Muscle layer of colon (tissue), 2 donors: ENCODE results near the gene TESK2.

Experiments
- H3K27ac ChIP-seq: one replicate; pipeline ENCODE4 v1.7.0; 2013; ENCODE audit warnings: low read depth, mild to moderate bottlenecking, low read length, moderate library complexity
- H3K27me3 ChIP-seq, 2 donors: one replicate each; pipeline ENCODE4 v1.7.0; 2013; ENCODE audit warnings: low read length in 2 of 2, mild to moderate bottlenecking in 2 of 2; ENCODE audit not compliant: insufficient read depth in 2 of 2, control insufficient read depth in 1 of 2
- H3K36me3 ChIP-seq: one replicate; pipeline ENCODE4 v1.7.0; 2013; ENCODE audit warnings: mild to moderate bottlenecking, low read length; ENCODE audit not compliant: insufficient read depth
- H3K4me1 ChIP-seq: one replicate; pipeline ENCODE4 v1.7.0; 2013; ENCODE audit warnings: mild to moderate bottlenecking, low read length; ENCODE audit not compliant: insufficient read depth
- H3K4me3 ChIP-seq, 2 donors: one replicate each; pipeline ENCODE4 v1.7.0; 2013; ENCODE audit warnings: low read length in 2 of 2, low read depth in 1 of 2, mild to moderate bottlenecking in 1 of 2, moderate library complexity in 1 of 2
- H3K9ac ChIP-seq: one replicate; pipeline ENCODE4 v1.7.0; 2013; ENCODE audit warnings: low read length
- H3K9me3 ChIP-seq: one replicate; pipeline ENCODE4 v1.7.0; 2013; ENCODE audit warnings: mild to moderate bottlenecking, low read length
- donor health status: abdominal sarcoma.
- donor health status: Adenocarcinoma of cecum.

TESK2 gene

DNA sequence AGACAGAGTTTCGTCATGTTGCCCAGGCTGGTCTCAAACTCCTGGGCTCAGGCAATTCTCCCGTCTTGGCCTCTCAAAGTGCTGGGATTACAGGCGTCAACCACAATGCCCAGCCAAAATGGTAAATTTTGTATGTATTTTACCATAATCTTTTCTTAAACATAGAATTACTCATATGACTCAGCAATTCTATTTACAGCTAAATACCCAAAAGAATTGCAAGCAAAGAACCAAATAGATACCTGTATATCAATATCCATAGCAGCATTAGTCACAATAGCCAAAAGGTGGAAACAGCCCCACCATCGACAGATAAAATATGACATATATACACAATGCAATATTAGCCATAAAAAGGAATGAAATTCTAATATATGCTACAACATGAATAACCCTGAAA is 36.5 kb downstream of the TESK2 start:
- Histone ChIP-seq H3K4me3 (no peak overlapping the region), H3K27me3 (no peaks in the 10 kb centered on the region), H3K36me3 (no peaks in the 10 kb centered on the region), H3K9ac (no peak overlapping the region), H3K4me1 (no peaks in the 10 kb centered on the region), H3K27ac (no peak overlapping the region), H3K9me3 (no peaks in the 10 kb centered on the region)

GRCh38 chr1:45452503-45452902 is 38.5 kb downstream of the TESK2 start:
- no peaks in the 10 kb centered on the region for H3K4me1 ChIP-seq
- H3K9me3 ChIP-seq: no peaks in the 10 kb centered on the region
- H3K9ac ChIP-seq: no peak overlapping the region
- H3K4me3 ChIP-seq: no peak overlapping the region
- H3K27me3 ChIP-seq: no peaks in the 10 kb centered on the region
- no peak overlapping the region for H3K27ac ChIP-seq
- no peaks in the 10 kb centered on the region for H3K36me3 ChIP-seq

- Histone ChIP-seq H3K36me3 (no peaks in the 10 kb centered on the region), H3K27ac (no peak overlapping the region), H3K4me3 (no peak overlapping the region)
Measured at GRCh38 chr1:45448357-45448756, 42.6 kb downstream of the TESK2 start.

GRCh38 chr1:45446950-45447672 is 43.9 kb downstream of the TESK2 start:
- Histone ChIP-seq H3K9me3 (no peaks in the 10 kb centered on the region), H3K4me1 (no peaks in the 10 kb centered on the region), H3K36me3 (no peaks in the 10 kb centered on the region), H3K27me3 (no peaks in the 10 kb centered on the region), H3K4me3 (no peak overlapping the region), H3K27ac (no peak overlapping the region), H3K9ac (no peak overlapping the region)

More at GRCh38 chr1:45448357-45448756, 42.6 kb downstream of the TESK2 start:
- H3K9me3 ChIP-seq: no peaks in the 10 kb centered on the region
- no peaks in the 10 kb centered on the region for H3K4me1 ChIP-seq
- H3K27me3 ChIP-seq: no peaks in the 10 kb centered on the region
- no peak overlapping the region for H3K9ac ChIP-seq

DNA sequence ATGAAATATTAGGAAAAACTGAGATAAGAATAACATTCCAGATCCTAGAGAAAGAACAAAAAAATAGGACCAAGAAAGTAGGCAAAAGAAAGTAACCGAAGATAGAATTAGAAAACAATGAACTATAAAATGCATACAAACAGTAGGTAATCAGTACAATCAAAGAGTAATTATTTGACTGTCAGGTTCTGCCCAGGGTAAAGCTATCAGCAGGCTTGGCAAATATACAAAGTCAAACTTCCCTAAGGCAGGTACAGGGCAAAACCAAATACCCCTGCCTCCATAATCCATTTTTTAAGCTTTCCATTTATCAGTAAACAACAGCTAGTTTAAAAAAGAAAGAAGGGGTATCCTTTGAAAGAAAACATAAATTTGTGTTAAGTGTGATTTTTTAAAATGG is 44.4 kb downstream of the TESK2 start:
- Histone ChIP-seq H3K4me3 (no peak overlapping the region), H3K27me3 (no peaks in the 10 kb centered on the region), H3K36me3 (no peaks in the 10 kb centered on the region), H3K4me1 (no peaks in the 10 kb centered on the region), H3K9ac (no peak overlapping the region), H3K9me3 (no peaks in the 10 kb centered on the region), H3K27ac (no peak overlapping the region)

GRCh38 chr1:45444609-45445131 is 46.3 kb downstream of the TESK2 start:
- Histone ChIP-seq H3K4me3 (no peak overlapping the region), H3K4me1 (no peaks in the 10 kb centered on the region), H3K9ac (no peak overlapping the region), H3K36me3 (no peaks in the 10 kb centered on the region), H3K9me3 (no peaks in the 10 kb centered on the region), H3K27me3 (no peaks in the 10 kb centered on the region), H3K27ac (no peak overlapping the region)

DNA sequence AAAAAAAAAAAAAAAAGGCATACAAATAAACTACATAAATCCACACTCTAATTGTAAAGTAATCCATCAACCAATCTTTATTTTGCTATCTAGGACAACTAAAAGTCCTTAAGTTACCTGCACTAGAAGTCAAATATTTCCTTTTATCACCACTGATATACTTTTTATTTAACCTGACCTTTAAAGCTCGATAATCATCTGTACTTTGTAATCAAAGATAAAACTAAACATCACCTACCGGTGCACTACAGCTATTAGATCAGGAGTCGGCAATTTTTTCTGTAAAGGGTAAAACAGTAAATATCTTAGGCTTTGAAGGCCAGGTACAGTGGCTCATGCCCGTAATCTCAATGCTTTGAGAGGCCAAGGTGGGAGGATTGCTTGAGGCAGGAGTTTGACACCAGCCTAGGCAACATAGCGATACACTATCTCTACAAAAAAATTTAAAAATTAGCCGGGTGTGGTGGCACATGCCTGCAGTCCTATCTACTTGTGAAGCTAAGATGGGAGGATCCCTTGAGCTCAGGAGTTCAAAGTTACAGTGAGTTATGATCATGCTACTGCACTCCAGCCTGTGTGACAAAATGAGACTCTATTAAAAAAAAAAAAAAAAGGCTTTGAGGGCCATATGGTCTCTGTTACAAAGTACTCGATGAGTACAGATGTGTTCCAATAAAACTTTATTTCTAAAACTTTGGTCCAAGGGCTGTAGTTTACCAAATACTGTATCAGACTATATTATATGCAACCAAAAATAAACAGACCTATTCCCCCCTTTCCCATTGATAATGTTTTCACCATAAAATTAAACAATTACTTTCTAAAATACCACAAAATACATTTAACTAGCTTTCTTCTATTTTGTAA is 47.1 kb downstream of the TESK2 start:
- no peak overlapping the region for H3K27ac ChIP-seq

GRCh38 chr1:45442272-45442671 is 48.7 kb downstream of the TESK2 start:
- Histone ChIP-seq H3K36me3 (no peaks in the 10 kb centered on the region), H3K4me3 (no peak overlapping the region), H3K27me3 (no peaks in the 10 kb centered on the region), H3K9me3 (no peaks in the 10 kb centered on the region), H3K4me1 (no peaks in the 10 kb centered on the region), H3K9ac (no peak overlapping the region), H3K27ac (no peak overlapping the region)

More for the DNA sequence above, 47.1 kb downstream of the TESK2 start:
- no peak overlapping the region for H3K9ac ChIP-seq
- H3K36me3 ChIP-seq: no peaks in the 10 kb centered on the region
- no peak overlapping the region for H3K4me3 ChIP-seq
- H3K27me3 ChIP-seq: no peaks in the 10 kb centered on the region
- H3K4me1 ChIP-seq: no peaks in the 10 kb centered on the region
- no peaks in the 10 kb centered on the region for H3K9me3 ChIP-seq

DNA sequence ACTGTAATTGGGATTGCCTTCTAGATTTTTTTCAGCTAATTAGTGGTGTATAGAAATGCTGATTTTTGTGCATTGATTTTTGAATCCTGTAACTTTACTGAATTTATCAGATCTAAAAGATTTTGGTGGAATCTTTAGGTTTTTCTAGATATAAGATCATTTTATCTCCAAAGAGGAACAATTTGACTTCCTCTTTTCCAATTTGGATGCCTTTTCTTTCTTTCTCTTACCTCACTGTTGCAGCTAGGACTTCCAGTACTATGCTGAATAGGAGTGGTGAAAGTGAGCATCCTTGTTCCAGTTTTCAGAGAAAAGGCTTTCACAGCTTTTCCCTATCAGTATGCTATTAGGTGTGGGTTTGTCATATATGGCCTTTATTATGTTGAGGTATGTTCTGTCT is 53.6 kb downstream of the TESK2 start:
- Histone ChIP-seq H3K27me3 (no peaks in the 10 kb centered on the region), H3K4me1 (no peaks in the 10 kb centered on the region), H3K27ac (no peak overlapping the region), H3K4me3 (no peak overlapping the region), H3K36me3 (no peaks in the 10 kb centered on the region), H3K9me3 (no peaks in the 10 kb centered on the region), H3K9ac (no peak overlapping the region)

DNA sequence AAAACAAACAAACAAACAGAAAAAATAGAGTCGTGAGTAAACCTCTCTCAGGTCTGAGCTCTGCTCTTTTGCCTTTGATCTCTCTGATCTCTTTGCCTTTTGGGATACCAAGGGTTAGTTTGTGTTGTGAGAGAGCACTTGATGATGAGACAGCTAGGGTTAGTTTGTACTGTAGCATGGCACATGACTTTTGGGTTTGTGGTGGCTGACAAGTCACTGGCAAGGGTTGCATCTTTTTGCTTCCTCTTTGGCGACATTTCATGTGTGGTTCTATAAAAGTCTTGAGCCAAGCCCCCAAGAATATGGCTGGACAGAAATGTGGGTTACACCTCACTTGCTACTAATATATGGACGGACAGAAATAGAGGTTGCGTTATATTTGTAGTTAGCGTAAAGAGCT is 60.5 kb downstream of the TESK2 start:
- H3K4me1 ChIP-seq: no peaks in the 10 kb centered on the region
- H3K27ac ChIP-seq: no peak overlapping the region
- no peaks in the 10 kb centered on the region for H3K36me3 ChIP-seq
- H3K9ac ChIP-seq: no peak overlapping the region
- H3K9me3 ChIP-seq: no peaks in the 10 kb centered on the region
- no peaks in the 10 kb centered on the region for H3K27me3 ChIP-seq
- no peak overlapping the region for H3K4me3 ChIP-seq

- Histone ChIP-seq H3K36me3 (no peaks in the 10 kb centered on the region), H3K27me3 (no peaks in the 10 kb centered on the region), H3K4me3 (no peak overlapping the region), H3K27ac (no peak overlapping the region), H3K9ac (no peak overlapping the region), H3K4me1 (no peaks in the 10 kb centered on the region), H3K9me3 (no peaks in the 10 kb centered on the region)
Measured at GRCh38 chr1:45429561-45430159, 61.3 kb downstream of the TESK2 start.
